IMR-90 (cell line): ENCODE data around the gene CDKL5.

Experiments used
- CHD1 ChIP-seq: IDR thresholded peaks from 2 replicates; pipeline ENCODE4 v1.6.1; 2012; ENCODE audit warnings: low read depth, low read length, improper control_type of control experiment
- CTCF ChIP-seq: conservative IDR thresholded peaks from 2 replicates; pipeline ENCODE4 v1.5.1; 2012; ENCODE audit warnings: mild to moderate bottlenecking, low read depth, low read length, improper control_type of control experiment
- ELK1 ChIP-seq: fragments of 150-350 bp; IDR thresholded peaks from 2 replicates; pipeline ENCODE4 v1.6.1; 2016; ENCODE audit warnings: low read depth, mild to moderate bottlenecking, low read length, moderate library complexity, borderline replicate concordance
- MAFK ChIP-seq: IDR thresholded peaks from 2 replicates; pipeline ENCODE4 v1.6.1; 2012; ENCODE audit warnings: low read depth, low read length, improper control_type of control experiment
- MXI1 ChIP-seq: IDR thresholded peaks from 2 replicates; pipeline ENCODE4 v1.6.1; 2012; ENCODE audit warnings: low read depth, mild to moderate bottlenecking, low read length, moderate library complexity, borderline replicate concordance
- POLR2A ChIP-seq: IDR thresholded peaks from 2 replicates; pipeline ENCODE4 v1.6.1; 2012; ENCODE audit warnings: mild to moderate bottlenecking, low read depth, low read length
- RAD21 ChIP-seq: IDR thresholded peaks from 2 replicates; pipeline ENCODE4 v1.6.1; 2012; ENCODE audit warnings: low read length, improper control_type of control experiment
- RCOR1 ChIP-seq: IDR thresholded peaks from 2 replicates; pipeline ENCODE4 v1.6.1; 2012; ENCODE audit warnings: mild to moderate bottlenecking, low read length, improper control_type of control experiment; ENCODE audit not compliant: insufficient replicate concordance
- RFX5 ChIP-seq: IDR thresholded peaks from 2 replicates; pipeline ENCODE4 v1.8.0; 2012; ENCODE audit warnings: low read depth, mild to moderate bottlenecking, low read length, moderate library complexity
- USF2 ChIP-seq: fragments of 150-350 bp; IDR thresholded peaks from 2 replicates; pipeline ENCODE4 v1.6.1; 2017; ENCODE audit warnings: mild to moderate bottlenecking, antibody characterized with exemption, low read length, low read depth

GRCh38 chrX:18617407-18617750 is 192.0 kb downstream of the CDKL5 start:
- TF ChIP-seq MAFK: no peak
- no peak for TF ChIP-seq POLR2A
- TF ChIP-seq CTCF: no peak
- TF ChIP-seq RCOR1: no peak
- no peak for TF ChIP-seq RFX5
- TF ChIP-seq MXI1: no peak
- no peak for TF ChIP-seq CHD1
- TF ChIP-seq ELK1: no peak
- no peak for TF ChIP-seq RAD21
- TF ChIP-seq USF2: no peak
